Hematopoietic multipotent progenitor cell treated with erythropoietin and hydrocortisone succinate and interleukin-3 and kit ligand, for 8 days (in vitro differentiated cells): ENCODE measurements around the gene MPO.
A peak's percentile ranks its signal among the peaks of the same experiment; 100 is the strongest.

Source experiments
- DNase-seq: peaks from one replicate; pipeline ENCODE4 v3.0.0-alpha.2; 2015

MPO gene

DNA sequence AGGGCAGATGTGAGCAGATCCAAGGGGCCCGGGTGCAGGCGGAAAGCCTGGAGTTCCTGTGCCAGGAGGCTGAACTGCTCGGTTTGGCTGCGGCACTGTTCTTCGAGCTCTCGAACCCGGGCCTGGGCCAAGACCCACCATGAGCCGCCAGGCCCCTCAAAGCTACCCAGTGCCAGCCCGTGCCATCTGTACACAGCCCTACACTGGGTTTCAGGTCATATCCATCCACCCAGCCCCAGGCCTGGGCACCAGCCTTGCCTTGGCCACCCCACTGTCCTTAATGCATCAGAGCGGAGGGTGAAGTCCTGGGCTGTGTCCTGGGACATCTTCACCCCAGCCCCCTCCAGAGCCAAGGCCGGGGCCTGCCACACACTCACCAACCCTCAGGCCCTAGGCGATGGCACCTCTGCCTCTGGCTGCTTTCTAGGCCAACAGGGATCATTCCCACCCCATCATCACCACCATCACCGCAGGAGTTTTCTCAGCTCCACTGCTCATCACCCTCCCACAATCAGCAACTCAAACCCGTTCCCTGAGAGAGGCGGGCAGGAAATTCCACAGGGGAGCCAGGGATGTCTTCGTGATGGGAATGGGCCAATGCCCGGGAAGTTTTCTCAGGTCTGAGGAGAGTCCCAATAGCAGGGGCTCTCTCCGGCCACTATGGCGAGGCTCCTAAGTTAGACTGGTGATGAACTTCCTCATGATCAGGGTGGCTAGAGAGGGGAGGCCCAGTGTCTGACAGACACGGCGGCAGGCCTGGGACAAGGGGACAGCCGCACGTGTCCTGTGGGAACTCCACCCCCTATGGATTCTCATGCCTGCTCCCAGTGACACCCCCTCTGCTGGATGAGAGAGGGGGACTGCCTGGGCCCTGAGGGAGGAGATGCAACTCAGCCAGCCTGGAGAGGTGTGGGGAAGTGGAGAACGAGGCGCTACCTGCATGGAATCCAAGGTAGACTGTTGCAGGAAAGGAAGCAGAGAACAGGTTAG is 38.7 kb upstream of the MPO start:
- DNase-seq, result no peak

DNA sequence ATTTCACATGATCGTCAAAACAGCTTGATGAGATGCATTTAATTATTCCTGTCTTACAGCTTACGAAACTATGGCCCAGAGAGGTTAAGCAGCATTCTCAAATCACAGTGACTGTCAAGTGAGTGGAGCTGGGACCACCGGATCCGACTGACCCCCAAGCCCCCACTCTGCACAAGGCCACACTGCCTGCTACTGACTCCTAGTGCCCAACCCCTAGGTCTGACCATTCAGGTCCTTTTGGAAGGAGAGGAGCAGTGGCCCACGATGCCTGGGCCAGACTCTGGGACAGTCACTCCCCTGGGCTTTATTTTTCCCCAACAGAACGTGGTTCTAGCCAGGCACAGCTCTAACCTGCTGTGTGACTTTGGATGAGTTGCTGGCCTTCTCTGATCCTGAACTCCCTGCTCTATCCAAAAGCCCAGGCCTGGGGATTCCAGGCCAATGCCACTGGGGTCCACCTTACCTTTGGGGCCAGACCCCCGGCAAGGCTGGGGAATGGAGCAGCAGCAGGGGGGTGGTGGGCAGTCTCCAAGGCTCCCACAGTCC is 38.0 kb upstream of the MPO start:
- DNase-seq, result no peak

DNA sequence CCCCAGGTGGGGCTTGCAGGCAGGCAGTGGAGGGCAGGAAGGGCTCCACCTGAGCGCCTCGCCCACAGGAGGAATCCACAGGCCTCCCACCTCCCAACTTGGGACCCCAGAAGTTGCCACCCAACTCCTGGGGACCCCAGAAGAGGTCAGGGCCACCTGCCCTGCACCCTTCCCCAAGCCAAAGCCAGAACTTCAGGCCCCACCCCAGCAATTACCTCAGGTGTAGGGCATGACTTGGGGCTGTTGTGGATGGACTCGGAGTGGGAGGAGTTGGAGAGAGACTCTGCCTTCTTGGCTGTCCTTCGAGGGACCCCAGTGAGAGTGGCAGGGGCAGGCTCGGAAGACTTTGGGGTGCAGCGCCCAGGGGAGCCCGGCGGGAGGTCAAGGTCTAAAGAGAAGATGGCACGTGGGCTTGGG is 37.3 kb upstream of the MPO start:
- DNase-seq, result no peak

DNA sequence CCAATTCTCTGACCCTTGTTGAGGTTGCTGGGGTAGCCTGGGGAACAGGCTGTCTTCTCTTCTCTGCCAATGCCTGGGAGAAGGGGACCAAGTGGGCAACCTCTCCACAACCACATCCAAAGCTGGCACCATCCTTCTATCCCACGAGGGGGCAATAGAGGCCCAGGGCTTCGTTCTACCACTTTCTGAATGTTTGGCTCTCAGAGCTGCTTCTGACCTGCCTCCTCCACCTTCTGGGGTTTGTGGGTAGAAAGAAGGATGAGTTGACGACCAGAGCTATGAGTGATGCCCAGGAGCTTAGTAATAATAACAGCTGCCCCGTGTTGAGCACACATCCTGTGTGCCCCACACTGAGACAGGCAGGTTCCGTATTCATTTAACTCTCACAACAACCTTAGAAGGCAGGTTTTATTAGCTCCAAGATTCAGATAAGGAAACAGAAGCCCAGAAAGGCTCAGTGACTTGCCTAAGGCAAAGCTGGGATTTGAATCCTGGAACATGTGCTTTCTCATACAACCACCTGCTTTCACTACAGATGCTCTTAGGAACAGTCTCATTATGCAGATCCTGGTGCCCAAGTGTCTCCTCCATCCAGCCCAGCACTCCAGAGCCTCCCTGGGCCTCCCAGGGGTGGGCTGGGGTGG is 36.8 kb upstream of the MPO start:
- peak; percentile 77 for DNase-seq

DNA sequence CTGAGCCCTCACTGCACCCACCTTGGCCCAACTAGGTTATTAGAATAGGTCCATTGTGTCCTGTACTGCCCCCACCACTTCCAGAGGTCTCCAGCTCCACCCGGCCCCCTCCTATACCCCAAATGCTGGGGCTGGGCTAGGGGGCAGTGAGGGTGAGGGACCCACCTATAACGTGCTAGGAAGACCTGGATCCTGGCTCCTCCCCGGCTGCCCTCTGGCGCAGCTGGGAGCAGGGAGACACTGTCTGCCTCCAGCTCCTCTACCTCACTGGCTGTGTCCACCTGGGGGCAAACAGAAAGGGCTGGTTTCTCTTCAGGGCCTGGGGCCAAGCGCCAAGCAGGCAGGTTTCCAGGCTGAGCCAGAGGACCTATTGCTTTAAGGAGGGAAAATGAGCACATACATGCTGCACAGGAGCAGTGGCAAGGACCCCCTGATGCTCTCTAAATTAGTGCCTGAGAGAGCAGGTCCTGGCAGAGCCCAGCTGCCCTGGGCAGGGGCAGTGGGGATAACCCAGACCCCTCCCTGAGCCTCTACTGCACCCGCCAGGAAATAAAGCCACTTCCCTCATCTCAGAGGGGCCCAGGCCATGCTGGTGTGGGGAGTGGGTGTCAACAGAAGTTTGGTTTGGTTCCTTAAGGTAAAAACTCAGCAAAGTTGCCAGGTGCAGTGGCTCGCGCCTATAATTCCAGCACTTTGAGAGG is 35.7 kb upstream of the MPO start:
- DNase-seq, result no peak

DNA sequence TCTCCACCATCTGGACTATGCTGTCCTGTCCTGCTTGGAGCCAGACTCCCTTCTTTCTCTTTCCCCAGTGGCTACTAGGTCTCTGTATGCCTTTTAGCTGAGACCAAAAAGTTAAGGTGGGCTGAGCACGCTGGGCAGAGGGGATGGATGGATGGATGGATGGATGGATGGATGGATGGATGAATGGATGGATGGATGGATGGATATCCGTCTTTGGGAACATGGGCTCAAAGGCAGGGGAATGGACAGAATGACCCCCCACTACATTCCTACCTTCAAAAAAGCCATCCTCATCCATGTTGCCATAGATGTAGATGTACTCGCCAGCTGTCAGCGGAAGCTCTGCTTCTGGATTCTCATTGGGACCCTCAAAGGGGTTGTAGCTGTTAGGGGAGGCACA is 35.0 kb upstream of the MPO start:
- no peak for DNase-seq

DNA sequence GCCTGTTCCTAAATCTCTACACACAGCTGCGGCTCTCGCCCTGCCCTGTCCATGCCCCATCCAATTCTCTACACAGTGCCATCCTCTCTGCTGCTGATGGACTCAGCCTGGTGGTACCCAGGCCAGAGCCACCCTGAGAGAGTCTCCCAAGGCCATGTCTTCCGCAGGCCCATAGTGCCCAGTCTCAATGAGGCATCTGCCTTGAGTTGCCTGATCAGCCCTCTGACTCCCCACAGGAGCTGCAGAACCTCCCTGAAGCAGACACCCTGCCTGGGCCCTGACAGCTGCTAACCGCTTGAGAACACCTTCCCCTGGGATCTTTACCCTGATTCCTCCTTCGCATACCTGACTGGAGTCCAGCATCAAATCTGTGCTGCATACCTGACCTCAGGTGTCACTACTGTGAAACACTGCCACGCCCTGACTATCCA is 34.6 kb upstream of the MPO start:
- no peak for DNase-seq

DNA sequence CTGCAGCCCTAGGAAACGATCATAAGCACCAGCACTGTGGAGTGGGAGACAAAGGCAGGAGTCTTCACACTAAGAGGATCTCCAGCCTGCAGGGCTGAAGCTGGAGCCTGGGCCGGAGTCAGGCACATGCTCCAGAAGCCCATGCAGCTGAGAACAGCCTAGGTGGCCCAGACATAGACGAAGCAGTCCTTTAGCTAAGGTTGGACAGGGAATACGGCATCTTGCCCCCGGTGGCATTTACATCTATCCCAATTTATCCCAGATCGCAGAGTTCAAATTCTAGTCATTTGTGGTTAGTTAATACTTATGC is 33.9 kb upstream of the MPO start:
- no peak for DNase-seq

DNA sequence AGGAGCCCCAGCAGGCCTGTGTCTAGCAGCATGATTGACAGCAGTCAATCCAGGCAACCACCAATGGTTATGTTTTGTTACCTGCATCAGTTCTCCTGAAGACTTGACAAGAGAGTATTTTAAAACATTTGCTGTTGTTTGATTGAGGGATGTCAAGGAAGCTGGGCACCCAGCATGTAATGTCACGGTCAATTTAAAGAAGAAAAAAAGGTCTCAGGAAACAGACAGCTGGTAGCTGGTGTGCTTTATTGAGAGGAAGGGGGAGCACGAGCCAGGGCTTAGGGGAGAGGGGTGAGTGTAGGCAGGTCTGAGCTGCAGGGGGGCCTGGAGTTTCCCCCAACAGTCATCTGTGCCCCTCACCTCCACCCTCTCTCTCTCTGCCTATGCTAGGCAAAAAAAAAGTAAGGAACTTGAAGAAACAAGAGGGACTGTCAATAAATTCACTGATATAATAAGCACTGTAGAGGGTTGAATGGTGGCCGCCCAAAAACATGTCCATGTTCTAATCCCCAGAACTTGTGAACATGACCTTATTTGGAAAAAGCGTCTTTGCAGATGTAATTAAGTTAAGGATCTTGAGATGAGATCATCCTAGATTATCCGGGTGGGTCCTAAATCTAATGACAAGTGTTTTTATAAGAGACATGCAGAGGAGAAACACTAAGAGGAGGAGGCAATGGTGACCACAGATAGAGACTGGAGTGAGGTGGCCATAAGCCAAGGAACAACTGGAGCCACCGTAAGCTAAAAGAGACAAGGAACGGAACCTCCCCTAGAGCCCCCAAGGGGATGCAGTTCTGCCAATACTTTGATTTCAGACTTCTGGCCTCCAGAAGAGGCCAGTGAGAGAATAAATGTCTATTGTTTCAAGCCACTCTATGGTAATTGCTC is 33.3 kb upstream of the MPO start:
- DNase-seq, result no peak

DNA sequence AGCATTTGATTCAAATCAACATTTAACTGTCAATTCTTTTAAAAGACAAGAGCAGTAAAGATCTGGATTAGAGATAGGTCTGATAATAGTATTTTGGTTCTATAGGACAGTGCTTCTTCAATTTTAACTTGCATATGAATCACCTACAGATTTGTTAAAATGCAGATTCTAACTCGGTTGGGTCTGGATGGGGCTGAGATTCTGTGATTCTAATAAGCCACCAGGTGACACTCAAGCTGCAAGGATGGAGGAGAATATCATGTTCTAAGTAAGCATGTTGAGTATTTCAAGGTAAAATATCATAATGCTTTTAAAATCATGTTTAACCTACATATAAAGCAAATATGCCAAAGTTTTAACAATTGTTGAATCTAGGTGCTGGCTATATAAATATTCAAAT is 32.1 kb upstream of the MPO start:
- no peak for DNase-seq

DNA sequence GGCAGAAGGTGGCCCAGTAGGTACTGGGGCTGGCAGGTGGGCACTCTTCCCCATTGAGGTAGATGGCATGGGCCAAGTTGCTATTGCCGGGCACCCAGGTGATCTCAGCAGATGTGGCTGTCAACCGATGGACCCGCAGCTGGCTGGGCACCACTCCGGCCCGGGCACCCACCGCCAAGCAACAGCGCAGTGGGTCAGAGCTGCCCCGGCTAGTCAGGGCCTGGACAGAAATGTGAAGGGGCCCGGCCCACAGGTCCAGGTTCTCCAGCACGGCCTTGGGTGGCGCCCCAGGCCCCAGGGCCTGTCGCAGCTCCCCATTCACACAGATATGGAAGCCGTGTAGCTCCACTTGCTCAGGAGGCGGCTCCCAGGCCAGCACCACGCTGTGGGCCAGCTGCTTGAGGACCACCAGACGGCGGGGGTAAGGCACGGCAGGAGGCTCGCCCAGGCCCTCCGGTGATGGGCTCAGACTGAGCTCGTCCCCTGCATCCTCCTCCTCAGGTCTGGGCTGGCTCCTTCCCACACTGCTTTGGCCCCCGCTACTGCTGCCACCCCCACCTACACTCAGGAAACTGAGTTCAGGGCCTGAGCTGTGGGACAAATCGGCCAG is 31.4 kb upstream of the MPO start:
- no peak for DNase-seq

DNA sequence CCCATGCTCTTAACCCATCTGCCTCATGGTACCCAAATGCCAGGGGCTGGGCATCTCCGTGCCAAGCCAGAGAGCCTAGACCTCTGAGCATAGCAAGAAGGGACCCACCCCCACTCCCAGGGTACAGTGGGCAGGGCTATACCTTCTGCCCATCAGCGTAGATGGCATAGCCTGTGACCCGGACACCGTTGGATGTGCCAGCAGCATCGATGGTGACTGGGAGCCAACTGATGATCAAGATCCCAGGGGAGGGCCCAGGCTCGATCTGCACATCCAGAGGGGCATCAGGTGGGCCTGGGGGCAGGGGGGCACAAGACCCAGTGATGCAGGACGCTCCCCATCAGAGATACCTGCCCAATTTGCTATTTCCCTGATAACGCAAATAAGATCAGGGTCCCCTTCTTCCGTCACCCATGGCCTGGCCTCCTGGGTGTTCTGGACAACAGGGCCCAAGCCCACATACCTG is 30.7 kb upstream of the MPO start:
- DNase-seq, result no peak

DNA sequence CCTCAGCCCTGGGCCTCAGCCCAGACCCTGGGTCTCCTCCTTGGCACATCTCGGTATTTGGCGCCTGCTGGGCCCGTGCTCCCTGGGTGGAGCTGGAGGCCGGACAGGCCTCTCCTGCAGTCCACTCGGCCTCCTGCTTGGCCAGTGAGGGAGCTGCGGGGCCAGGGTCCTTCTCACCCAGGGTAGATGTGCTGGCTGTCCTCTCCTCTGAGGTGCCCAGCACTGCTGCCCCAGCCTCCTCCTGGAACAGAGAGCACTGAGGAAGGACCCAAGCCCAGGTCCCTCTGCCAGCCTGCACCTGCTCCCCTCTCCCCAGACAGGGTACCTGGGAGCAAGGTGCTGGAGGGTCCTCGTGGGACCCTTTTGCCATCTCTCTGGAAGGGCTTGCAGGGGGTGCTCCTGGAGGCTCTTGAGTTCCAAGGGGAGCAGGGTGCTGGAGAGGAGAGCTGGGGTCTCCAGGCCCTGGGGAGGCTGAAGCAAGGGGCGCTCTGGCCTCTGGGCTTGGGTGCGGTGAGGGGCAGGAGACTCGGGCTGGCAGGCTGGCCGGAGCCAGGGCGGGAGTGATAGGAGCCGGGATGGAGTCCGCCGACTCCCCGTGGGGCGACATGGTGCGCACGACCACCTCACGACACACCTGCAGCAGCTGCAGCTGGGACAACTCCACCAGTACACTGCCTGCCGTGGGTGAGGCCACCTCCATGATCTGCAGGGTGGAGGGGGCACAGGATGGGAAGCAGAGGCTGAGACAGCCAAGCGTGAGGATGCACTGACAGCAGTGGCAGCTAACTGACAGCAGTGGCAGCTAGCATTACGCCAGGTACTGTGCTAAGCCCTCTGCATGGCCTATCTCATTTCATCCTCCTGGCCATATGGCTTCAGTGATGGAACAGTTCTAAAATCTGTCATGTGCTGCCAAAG is 30.0 kb upstream of the MPO start:
- no peak for DNase-seq

DNA sequence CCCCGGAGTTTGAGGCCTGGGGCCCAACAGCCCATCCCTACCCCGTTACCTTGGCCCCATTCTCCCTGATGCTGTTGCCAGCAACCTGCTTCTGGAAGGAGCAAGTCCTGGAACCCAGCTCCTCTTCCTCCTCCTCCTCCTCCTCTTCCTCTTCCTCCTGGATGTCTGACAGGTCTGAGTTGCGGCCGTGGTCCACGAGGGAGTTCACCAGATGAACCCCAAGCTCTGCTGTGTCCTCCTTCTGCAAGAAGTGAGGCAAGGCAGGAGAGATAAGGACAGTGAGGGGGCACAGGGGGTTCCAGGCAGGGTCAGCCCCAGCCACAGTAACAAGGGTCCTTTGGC is 29.2 kb upstream of the MPO start:
- no peak for DNase-seq

DNA sequence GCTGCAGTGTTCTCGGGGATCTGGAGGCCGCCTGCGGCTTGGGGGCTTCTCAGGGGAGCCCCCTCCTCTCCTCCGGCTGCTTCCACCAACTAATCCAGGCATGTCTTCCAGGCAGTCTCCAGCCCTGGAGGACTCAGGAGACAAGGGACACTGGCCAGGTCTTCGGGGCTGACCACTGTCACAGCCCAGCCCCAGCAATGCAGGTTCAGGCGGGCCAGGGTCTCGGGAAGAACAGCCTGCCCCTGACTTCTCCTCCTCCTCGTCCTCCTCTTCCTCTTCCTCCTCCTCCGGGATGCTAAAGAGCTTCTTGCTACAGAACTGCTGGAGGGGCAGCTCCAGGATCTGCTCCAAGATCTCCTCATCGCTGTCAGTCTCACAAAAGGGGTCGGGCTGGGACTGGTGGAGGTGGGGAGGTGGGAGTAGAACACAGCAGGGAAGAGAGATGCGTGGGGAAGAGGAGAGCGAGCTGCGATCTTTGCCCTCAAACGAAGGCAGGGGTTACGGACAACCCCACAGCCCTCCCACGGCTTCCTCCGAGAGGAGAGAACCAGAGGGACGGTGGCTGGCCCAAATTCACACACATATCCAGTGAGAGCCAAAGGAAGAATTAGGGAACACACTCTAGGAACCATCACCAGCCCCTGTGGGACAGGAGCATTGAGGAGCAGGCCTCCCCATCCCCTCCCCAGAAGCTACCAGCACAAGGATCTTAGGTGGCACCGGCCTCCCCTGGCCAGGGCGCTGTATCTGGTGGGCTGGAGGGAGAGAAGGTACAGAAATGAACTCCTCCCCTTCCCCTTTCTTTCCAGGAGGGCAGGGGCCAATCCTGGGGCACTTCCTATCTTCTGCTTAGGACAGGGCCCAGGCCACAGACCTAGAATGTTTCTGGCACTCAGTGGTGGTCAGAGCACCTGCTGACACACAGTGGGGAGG is 28.5 kb upstream of the MPO start:
- DNase-seq, result no peak

DNA sequence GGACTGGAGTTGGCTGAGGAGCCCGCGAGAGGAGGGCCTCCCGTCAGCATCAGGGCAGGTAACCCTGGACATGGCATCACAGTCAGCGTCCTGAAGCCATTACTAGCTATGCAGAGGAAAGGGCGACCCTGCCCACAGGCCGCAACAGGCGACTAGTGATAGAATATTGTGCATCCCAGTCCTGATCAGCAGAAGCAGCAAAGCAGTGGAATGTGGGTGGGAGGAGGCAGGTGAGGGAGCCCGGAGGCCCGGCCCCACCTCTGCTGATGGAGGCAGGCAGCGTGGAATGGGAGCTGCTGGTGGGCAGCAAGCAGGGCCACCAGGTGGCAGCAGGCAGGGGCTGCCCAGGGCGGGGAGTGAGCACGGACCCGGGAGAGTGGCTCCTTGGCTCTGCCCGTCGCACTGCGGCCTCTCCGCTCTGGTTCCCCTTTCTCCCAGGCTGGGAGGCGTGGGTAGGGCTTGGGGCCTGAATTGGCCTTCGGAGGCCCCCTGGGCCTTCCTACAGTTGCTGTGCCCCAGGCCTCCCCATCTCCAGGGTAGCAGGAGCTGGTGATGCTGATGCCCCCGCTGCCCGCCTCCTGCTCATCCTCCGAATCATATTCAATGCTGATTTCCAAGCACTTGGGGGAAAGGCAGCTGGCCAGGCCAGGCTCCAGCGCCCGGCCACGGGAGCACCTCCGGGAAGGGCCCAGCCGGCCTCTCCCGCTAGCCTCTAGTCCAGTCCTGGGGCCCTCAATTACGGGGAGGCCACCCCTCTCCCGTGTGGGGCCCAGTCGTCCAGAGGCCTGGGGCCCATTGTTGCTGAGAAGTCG is 27.6 kb upstream of the MPO start:
- DNase-seq, result peak; percentile 17

DNA sequence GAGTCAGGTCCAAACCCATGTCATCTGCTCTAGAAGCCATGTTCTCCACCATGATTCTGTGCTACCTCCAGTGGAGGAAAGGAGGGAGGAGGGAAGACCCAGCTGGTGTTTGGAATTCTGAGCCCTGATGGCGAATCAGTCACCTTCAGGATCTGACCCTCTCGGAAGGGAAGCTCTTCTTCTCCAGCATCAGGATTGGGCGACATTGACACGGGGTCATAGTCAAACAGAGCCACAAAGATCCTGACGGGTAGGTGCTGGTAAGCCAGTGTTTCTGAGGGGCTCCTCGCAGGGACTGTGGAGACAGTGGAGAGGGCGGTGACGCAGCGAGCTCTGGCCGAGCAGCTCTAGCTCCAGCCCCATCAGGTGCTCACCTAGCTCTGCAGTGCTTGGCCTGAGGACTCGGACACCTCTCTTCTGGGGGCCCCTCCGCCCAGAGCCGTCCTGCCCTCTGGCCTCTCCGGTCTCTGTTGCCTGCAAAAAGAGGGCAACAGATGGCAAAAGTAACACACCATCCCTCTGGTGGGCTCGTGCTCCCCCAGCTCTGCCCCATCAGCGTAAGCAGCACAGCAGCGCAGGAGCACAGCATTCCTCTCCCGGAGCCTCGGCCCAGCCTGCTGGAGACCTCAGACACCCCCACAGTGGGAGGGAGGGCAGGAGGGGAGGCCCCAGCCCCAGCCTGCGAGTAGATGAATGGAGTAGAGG is 26.9 kb upstream of the MPO start:
- no peak for DNase-seq
